H7 (cell line): Measurements from ENCODE around the gene IMMP2L. TPM values are rescaled to one million over a fixed set of nuclear protein-coding genes. Genes with fewer than 3 reads are reported as not detected.

Experiments used
- DNase-seq: peaks from one replicate; pipeline ENCODE4 v3.0.0; 2012
- H3K27me3 ChIP-seq: 2 replicates; pipeline ENCODE4 v1.6.0; 2011; ENCODE audit warnings: mild to moderate bottlenecking, low read length; ENCODE audit not compliant: control insufficient read depth, insufficient read depth
- H3K36me3 ChIP-seq: replicated peaks from 2 replicates; pipeline ENCODE4 v1.5.1; 2011; ENCODE audit warnings: low read length; ENCODE audit not compliant: control insufficient read depth, insufficient read depth
- H3K4me3 ChIP-seq: 2 replicates; pipeline ENCODE4 v1.5.1; 2011; ENCODE audit warnings: low read depth, mild to moderate bottlenecking, control low read depth, low read length, moderate library complexity; ENCODE audit not compliant: insufficient read depth
- total RNA-seq: library from RNA; depleted of rRNA; stranded (reverse); fragments of >200 nt; shearing (Covaris generic); gene quantifications from 2 replicates; pipeline ENCODE4 v1.2.3, GENCODE V29; 2014

Gene IMMP2L
- total RNA-seq, 1 experiment from 2014 or later = 9.2 TPM

- no peak for DNase-seq
These were observed 516.8 kb downstream of the IMMP2L start for GRCh38 chr7:111045449-111045848.

GRCh38 chr7:111043561-111043960 is 518.7 kb downstream of the IMMP2L start:
- no peak for DNase-seq
- no peak overlapping the region for H3K4me3 ChIP-seq
- H3K27me3 ChIP-seq = no peaks in the 10 kb centered on the region

More at GRCh38 chr7:111045449-111045848, 516.8 kb downstream of the IMMP2L start:
- Histone ChIP-seq H3K4me3 (no peak overlapping the region), H3K27me3 (no peaks in the 10 kb centered on the region), H3K36me3 (no peaks in the 10 kb centered on the region)

GRCh38 chr7:111042842-111043241 is 519.5 kb downstream of the IMMP2L start:
- no peaks in the 10 kb centered on the region for H3K27me3 ChIP-seq
- no peaks in the 10 kb centered on the region for H3K36me3 ChIP-seq
- H3K4me3 ChIP-seq = no peak overlapping the region
- no peak for DNase-seq

More at GRCh38 chr7:111043561-111043960, 518.7 kb downstream of the IMMP2L start:
- no peaks in the 10 kb centered on the region for H3K36me3 ChIP-seq

- Histone ChIP-seq H3K27me3 (no peaks in the 10 kb centered on the region), H3K36me3 (no peaks in the 10 kb centered on the region), H3K4me3 (no peak overlapping the region)
- no peak for DNase-seq
These were observed 520.7 kb downstream of the IMMP2L start for GRCh38 chr7:111041577-111041976.

GRCh38 chr7:111038185-111038584 is 524.1 kb downstream of the IMMP2L start:
- no peaks in the 10 kb centered on the region for H3K36me3 ChIP-seq
- H3K4me3 ChIP-seq = no peak overlapping the region
- H3K27me3 ChIP-seq = no peaks in the 10 kb centered on the region
- no peak for DNase-seq

- no peak for DNase-seq
- Histone ChIP-seq H3K4me3 (no peak overlapping the region), H3K36me3 (no peaks in the 10 kb centered on the region), H3K27me3 (no peaks in the 10 kb centered on the region)
These were observed 530.4 kb downstream of the IMMP2L start for GRCh38 chr7:111031916-111032315.

GRCh38 chr7:111030336-111030735 is 532.0 kb downstream of the IMMP2L start:
- DNase-seq = no peak
- Histone ChIP-seq H3K36me3 (no peaks in the 10 kb centered on the region), H3K27me3 (no peaks in the 10 kb centered on the region), H3K4me3 (no peak overlapping the region)

GRCh38 chr7:111029574-111030251 is 532.6 kb downstream of the IMMP2L start:
- Histone ChIP-seq H3K4me3 (no peak overlapping the region), H3K27me3 (no peaks in the 10 kb centered on the region), H3K36me3 (no peaks in the 10 kb centered on the region)
- DNase-seq = no peak

- no peaks in the 10 kb centered on the region for H3K36me3 ChIP-seq
- H3K4me3 ChIP-seq = no peak overlapping the region
- DNase-seq = no peak
- no peaks in the 10 kb centered on the region for H3K27me3 ChIP-seq
These were observed 533.1 kb downstream of the IMMP2L start for GRCh38 chr7:111029141-111029572.

- no peak for DNase-seq
- Histone ChIP-seq H3K4me3 (no peak overlapping the region), H3K27me3 (no peaks in the 10 kb centered on the region), H3K36me3 (no peaks in the 10 kb centered on the region)
These were observed 534.9 kb downstream of the IMMP2L start for GRCh38 chr7:111027396-111027795.

- no peaks in the 10 kb centered on the region for H3K27me3 ChIP-seq
- H3K4me3 ChIP-seq = no peak overlapping the region
- no peaks in the 10 kb centered on the region for H3K36me3 ChIP-seq
- no peak for DNase-seq
These were observed 535.5 kb downstream of the IMMP2L start for GRCh38 chr7:111026806-111027205.

- Histone ChIP-seq H3K36me3 (no peaks in the 10 kb centered on the region), H3K27me3 (no peaks in the 10 kb centered on the region), H3K4me3 (no peak overlapping the region)
- DNase-seq = no peak
These were observed 535.9 kb downstream of the IMMP2L start for GRCh38 chr7:111026343-111026742.

- DNase-seq = no peak
- no peaks in the 10 kb centered on the region for H3K27me3 ChIP-seq
- H3K36me3 ChIP-seq = no peaks in the 10 kb centered on the region
- H3K4me3 ChIP-seq = no peak overlapping the region
These were observed 537.3 kb downstream of the IMMP2L start for GRCh38 chr7:111025006-111025405.

- DNase-seq = no peak
- Histone ChIP-seq H3K27me3 (no peaks in the 10 kb centered on the region), H3K4me3 (no peak overlapping the region), H3K36me3 (no peaks in the 10 kb centered on the region)
These were observed 543.1 kb downstream of the IMMP2L start for GRCh38 chr7:111018960-111019736.

GRCh38 chr7:111018447-111018846 is 543.8 kb downstream of the IMMP2L start:
- no peak for DNase-seq

More at GRCh38 chr7:111018447-111018846, 543.8 kb downstream of the IMMP2L start:
- Histone ChIP-seq H3K27me3 (no peaks in the 10 kb centered on the region), H3K4me3 (no peak overlapping the region), H3K36me3 (no peaks in the 10 kb centered on the region)
